Measurements from ENCODE around the gene SARS1.
A peak's percentile ranks its signal among the peaks of the same experiment; 100 is the strongest.
"Not testable (repeated sequence)": the region's sequence is repeated elsewhere in the genome, so short reads cannot be mapped to it uniquely, and the experiment has no call there.

Gene SARS1, protein sequence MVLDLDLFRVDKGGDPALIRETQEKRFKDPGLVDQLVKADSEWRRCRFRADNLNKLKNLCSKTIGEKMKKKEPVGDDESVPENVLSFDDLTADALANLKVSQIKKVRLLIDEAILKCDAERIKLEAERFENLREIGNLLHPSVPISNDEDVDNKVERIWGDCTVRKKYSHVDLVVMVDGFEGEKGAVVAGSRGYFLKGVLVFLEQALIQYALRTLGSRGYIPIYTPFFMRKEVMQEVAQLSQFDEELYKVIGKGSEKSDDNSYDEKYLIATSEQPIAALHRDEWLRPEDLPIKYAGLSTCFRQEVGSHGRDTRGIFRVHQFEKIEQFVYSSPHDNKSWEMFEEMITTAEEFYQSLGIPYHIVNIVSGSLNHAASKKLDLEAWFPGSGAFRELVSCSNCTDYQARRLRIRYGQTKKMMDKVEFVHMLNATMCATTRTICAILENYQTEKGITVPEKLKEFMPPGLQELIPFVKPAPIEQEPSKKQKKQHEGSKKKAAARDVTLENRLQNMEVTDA

GRCh38 chr1:109213824-109214693, at the start of gene SARS1:
SARS1 (plus strand) TSS chr1:109213918; CDS start chr1:109213993, 75 bp downstream.
- FAIRE-seq (no peak), DNase-seq (ENCODE audit: insufficient read length, low spot score) (peak; percentile 87)

DNA sequence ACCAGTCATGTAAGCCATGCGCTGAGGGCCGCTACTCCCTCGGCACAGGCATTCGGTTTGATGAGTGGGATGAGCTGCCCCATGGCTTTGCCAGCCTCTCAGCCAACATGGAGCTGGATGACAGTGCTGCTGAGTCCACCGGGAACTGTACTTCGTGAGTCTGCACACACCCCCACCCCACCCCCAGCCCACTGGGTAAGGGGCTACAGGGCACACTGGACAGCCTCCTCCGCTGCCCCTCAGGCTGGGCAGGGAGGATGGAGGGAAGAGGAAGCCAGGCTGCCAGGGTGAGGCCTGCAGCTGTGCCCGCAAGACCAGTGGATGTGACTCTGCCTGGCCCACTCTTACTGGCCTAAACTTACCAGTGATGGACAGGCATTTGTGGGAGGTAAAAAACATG, 49.2 kb upstream of the SARS1 start:
- no peak for DNase-seq (ENCODE audit: insufficient read length, low spot score)
- no peak for FAIRE-seq

GRCh38 chr1:109167001-109167506, 46.7 kb upstream of the SARS1 start:
- FAIRE-seq (no peak), DNase-seq (ENCODE audit: insufficient read length, low spot score) (no peak)

DNA sequence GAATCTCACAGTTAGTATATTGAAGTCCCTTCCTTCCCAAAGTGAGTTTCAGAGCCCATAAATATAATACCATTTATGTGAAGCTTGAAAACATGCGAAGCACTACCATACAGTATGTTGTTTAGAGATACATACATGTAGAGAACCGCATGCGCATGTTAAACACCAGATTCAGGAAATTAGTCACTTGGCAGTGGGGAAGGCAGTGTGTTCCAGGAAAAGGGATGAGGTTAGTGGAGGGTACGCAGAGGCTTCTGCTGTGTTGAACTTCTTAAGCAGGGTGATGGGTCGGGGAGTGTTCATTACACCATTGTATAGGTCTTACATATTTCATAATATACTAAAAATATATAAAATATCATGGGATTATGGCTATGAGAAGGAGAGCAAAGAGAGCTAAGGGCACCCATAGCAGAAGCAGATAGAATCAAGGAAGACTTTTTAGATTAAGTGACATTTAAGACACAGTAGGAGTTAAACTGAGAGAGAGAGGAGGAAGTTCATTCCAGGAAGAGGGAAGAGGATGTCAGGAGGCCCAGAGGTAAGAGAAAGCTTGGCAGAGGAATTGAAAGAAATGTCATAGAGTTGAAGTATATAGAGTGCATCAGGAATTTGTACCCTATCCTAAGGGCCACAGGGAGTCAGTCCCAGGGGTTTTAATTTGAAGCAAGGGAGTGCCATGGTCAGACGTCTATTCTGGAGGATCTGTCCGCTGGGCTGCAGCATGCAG, 43.5 kb upstream of the SARS1 start:
- DNase-seq (ENCODE audit: insufficient read length, low spot score) (no peak), FAIRE-seq (no peak)

- no peak for FAIRE-seq
- DNase-seq (ENCODE audit: insufficient read length, low spot score) = no peak
These were observed 42.1 kb upstream of the SARS1 start for GRCh38 chr1:109171646-109172045.

DNA sequence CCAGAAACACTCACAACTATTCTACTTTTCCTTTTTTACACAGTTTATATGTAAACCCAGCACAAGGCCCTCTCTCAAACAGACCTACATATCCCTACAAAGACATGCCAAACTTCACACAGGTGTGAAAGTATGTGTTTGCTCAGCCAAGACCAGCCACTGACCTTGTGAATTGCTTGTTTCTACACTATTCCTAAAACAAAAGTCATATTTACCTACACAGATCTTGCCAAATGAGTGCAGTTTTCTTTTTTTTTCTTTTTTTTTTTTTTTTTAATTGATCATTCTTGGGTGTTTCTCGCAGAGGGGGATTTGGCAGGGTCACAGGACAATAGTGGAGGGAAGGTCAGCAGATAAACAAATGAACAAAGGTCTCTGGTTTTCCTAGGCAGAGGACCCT, 37.4 kb upstream of the SARS1 start:
- DNase-seq (ENCODE audit: insufficient read length, low spot score); FAIRE-seq: not testable (repeated sequence)

- DNase-seq (ENCODE audit: insufficient read length, low spot score); FAIRE-seq: not testable (repeated sequence)
These were observed 33.0 kb upstream of the SARS1 start for GRCh38 chr1:109180715-109181084.

GRCh38 chr1:109181085-109181806, 32.5 kb upstream of the SARS1 start:
- FAIRE-seq = no peak
- no peak for DNase-seq (ENCODE audit: insufficient read length, low spot score)

DNA sequence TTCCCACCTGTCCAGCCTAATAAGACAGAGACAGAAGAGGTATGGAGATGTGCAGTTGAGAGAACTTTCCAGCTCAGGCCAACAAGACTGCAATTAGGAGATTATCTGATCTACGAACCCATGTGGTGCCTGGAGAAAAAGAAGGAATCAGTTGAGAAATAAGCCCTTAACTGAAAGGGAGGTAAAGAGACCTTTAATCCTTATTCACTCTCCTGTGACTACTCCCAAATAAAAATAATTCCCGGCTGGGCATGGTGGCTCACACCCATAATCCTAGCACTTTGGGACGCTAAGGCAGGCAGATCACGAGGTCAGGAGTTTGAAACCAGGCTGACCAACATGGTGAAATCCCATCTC, 31.9 kb upstream of the SARS1 start:
- DNase-seq (ENCODE audit: insufficient read length, low spot score) (no peak), FAIRE-seq (no peak)

- DNase-seq (ENCODE audit: insufficient read length, low spot score) (no peak), FAIRE-seq (no peak)
These were observed 30.5 kb upstream of the SARS1 start for GRCh38 chr1:109183058-109183738.

DNA sequence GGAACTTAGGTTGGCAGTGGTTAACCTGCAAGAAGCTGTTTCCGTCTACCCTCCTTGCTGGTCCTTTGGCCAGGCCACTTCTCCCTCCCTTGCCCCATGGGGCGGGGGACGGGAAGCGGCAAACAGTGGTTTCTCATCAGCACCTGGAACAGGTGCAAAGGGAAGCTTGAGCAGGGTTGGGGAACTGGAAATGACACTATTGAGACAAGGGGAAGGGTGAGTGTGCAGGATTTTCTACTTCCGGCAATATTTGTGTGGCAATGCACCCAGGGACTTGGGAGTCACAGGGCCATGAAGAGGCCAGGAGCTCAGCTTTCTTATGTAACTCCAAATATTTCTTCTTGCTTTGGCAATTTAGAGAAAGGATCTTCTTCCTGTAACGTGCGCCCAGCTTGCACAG, 29.0 kb upstream of the SARS1 start:
- no peak for FAIRE-seq

GRCh38 chr1:109185357-109185756, 28.4 kb upstream of the SARS1 start:
- DNase-seq (ENCODE audit: insufficient read length, low spot score) = no peak
- no peak for FAIRE-seq

More for the DNA sequence above, 29.0 kb upstream of the SARS1 start:
- DNase-seq (ENCODE audit: insufficient read length, low spot score) = no peak

- no peak for DNase-seq (ENCODE audit: insufficient read length, low spot score)
- no peak for FAIRE-seq
These were observed 27.6 kb upstream of the SARS1 start for GRCh38 chr1:109185990-109186732.

GRCh38 chr1:109186733-109187086, 27.0 kb upstream of the SARS1 start:
- no peak for DNase-seq (ENCODE audit: insufficient read length, low spot score)
- no peak for FAIRE-seq

DNA sequence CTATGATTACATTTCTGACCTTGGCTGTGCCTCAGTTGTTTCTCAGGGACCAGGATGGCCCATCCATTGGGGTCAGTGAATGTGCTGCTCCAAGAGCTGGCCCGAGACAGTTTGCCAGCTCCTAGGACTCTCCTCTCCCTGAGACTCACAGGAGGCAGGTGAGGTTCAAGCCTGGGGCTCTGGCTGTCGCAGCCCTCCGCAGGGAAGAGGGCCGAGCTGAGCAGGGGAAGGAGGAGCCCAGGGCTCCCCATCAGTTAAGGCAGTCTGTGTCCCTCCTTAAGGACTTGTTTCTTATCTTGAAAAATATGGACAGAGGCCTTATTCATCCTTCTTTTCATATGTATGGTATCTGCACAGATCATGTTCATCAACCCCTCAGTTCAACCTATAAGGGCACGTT, 26.6 kb upstream of the SARS1 start:
- DNase-seq (ENCODE audit: insufficient read length, low spot score) (no peak), FAIRE-seq (no peak)

DNA sequence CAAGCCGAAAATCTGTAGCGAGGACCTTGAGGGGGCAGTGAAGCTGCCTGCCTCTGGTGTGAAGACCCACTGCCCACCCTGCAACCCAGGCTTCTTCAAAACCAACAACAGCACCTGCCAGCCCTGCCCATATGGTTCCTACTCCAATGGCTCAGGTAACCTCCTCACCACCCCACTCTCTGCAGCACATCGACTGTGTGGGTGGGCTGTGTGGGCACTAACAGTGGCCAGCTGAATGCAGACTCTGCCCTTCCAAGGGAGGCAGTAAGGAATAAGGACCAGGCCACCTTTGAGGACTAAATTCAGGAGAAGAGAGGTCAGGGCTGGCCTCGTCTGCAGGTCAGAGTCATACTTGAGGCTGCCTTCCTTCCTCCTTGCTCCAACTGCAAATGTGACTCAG, 25.5 kb upstream of the SARS1 start:
- no peak for DNase-seq (ENCODE audit: insufficient read length, low spot score)
- no peak for FAIRE-seq

DNA sequence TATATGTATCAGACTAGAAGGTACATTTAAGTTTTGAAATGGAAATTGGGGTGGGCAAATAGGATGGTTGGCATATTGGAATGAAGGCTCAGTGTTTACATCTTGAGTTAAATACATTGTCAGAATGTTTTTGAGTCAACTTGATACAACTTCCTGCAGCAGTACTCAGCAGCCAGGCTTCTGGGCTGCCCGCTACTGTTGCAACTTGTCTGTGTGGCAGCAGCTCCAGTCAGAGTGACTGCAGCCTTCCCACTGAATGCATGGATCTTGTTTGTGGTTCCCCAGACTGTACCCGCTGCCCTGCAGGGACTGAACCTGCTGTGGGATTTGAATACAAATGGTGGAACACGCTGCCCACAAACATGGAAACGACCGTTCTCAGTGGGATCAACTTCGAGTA, 24.9 kb upstream of the SARS1 start:
- FAIRE-seq = no peak
- no peak for DNase-seq (ENCODE audit: insufficient read length, low spot score)

DNA sequence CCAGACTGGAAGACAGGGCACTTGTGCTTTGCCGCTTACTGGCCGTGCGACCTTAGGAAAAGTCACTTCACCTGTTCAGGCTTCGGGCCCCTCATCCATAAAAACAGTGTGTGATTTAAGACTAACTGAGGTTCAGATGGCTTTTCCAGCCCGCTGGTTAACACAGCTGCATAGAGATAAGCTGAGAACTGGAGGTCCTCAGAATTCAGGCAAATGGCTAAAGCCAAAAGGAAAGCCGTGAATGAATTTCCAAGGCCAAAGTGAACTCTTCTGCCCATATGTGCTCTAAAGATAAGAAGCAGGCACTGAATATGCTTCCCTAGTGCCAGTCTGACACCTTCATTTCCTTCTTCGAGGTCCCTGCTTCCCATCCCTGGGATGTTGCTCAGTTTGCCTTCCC, 23.5 kb upstream of the SARS1 start:
- DNase-seq (ENCODE audit: insufficient read length, low spot score) (no peak), FAIRE-seq (no peak)

DNA sequence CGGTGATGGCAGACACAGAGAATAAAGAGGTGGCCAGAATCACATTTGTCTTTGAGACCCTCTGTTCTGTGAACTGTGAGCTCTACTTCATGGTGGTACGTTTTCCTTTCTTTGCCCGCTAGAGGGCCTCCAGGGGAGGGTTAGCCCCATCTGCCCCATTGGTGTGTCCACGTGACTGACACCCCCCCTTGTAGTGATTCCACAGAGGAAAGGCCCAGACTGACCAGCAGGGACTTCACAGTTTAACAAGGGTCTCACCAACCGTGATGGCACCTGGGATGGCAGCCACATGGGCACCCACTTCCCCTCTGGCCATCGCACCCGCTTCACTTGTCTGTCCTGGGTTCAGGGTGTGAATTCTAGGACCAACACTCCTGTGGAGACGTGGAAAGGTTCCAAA, 22.3 kb upstream of the SARS1 start:
- FAIRE-seq (no peak), DNase-seq (ENCODE audit: insufficient read length, low spot score) (no peak)

Data from HTR-8/SVneo (cell line).